GM18867 (cell line): ENCODE data around the gene GMDS.
"Not testable (repeated sequence)": the region's sequence is repeated elsewhere in the genome, so short reads cannot be mapped to it uniquely, and the experiment has no call there.

ENCODE experiments used
- ATAC-seq: cut with Tn5 transposase; IDR thresholded peaks from one replicate; pipeline ENCODE4 v1.9.1; 2021; ENCODE audit warnings: mild to moderate bottlenecking, moderate library complexity; ENCODE audit not compliant: unreplicated experiment

GMDS gene

DNA sequence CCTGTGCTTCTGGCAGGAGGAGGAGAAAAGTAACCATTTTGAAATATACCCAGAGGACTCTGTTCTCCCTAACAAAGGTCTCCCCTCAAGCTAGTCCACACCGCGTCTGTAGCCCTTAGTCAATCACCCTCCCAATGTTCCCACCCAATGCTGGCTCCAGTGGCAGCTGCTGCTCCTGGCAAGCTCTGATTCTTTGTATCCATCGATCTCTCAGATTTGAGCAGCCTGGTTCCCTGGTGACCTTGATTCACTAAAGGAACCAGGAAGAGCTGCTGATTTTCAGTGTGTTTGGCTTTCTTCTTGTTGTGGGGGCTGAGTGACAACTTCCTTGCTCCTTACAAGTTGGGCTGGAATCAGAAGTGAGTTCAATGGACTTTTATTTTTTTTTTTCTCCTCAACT lies 567.2 kb downstream of the GMDS start:
- ATAC-seq, result no peak

GRCh38 chr6:1672379-1672778 lies 573.0 kb downstream of the GMDS start:
- ATAC-seq, result no peak

GRCh38 chr6:1670711-1671462 lies 574.5 kb downstream of the GMDS start:
- ATAC-seq, result peak; percentile 47

- ATAC-seq, result peak; percentile 53
Measured at GRCh38 chr6:1669996-1670395, 575.4 kb downstream of the GMDS start.

- ATAC-seq, result not testable (repeated sequence)
Measured at GRCh38 chr6:1668456-1668855, 576.9 kb downstream of the GMDS start.

GRCh38 chr6:1667805-1668175 lies 577.6 kb downstream of the GMDS start:
- ATAC-seq, result no peak

DNA sequence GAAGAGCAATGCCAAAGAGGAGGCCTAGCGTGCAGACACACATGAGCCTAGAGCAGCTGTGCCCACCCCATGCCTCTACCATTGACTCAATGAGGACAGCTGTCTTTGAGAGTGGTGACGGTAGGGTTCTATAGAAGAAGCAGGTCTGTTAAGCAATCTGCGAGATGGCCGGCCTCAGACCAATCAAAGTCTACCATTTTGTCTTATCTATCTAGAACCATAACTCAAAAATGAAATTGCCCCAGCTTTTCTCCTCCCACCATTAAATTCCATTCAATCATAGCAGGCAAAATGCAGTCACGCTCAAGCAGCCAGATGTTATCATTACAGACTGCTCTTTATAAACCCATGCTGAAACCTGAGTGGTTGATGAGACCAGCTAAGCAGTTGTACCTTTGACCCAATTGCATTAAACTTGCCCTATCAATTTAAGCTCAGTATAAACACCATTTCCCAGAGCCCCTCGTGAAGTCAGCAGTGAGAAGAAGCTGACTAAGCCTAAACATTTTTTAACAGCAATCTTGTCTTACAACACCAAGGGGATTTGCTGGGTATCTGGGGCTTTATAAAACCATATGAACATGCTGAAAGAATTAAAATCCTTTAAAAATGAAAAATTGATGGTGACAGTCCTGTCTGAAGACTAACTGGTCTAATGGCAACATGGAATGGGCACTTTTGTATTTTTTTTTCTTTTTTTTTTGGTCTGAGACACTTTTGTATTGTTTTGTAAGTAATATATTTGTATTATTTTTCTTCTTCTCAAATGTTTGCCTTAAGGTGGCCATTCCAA lies 578.2 kb downstream of the GMDS start:
- no peak for ATAC-seq

- peak; percentile 94 for ATAC-seq
Measured at GRCh38 chr6:1665214-1665613, 580.2 kb downstream of the GMDS start.

- no peak for ATAC-seq
Measured at GRCh38 chr6:1664329-1664728, 581.1 kb downstream of the GMDS start.

DNA sequence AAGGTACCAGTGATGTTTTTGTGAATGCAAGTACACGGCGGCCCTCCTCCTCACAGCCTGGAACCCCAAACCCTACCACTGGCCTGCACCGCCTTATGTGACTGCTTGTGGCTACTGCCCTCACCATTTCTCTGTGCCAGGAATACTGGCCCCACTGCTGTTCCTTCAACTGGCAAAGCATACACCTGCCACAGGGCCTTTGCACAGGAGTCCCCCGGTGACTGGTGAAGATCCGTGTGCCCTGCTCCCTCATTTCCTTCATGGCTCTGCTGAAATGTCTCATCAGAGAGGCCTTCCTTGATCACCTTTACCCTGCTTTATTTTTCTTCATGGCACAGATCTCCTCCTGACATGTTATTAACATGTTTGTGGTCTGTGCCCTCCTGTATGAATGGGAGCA lies 581.9 kb downstream of the GMDS start:
- ATAC-seq, result no peak

DNA sequence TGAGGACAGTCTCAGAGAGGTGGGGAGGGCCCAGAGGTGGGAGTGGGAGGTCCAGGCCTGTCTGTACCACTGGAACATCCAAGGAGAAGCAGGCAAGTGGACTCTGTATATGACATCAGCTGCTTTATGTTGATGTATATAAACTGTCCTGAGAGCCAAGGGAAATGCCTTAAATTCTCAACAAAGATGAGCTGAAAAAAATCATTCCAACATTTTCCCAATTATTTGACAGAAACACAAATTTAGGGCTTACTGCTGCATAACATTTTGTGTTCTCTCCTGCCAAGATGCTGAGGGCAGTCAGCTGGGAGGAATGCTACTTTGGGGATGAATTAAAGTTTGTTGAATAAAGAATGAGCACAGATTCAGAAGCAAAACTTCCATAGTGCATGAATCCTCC lies 582.9 kb downstream of the GMDS start:
- ATAC-seq, result no peak

DNA sequence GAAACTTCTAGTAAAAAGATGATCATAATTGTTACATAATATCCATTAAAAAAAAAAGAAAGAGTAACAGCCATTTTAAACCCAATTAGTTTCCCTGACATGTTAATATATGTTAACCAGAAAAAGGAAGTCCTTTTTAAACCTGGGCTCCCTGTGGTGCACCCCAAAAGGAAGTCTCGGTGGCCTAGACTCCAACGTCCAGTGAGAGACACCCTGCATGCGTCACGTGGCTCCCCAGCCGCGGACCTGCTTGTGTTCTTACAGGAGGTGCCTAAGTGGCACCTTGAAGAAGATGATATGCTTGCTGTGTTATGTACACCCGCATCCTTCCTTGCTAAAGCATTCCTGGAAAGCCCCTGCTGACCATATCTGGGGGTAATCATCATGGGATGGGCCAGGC lies 585.6 kb downstream of the GMDS start:
- ATAC-seq, result no peak

DNA sequence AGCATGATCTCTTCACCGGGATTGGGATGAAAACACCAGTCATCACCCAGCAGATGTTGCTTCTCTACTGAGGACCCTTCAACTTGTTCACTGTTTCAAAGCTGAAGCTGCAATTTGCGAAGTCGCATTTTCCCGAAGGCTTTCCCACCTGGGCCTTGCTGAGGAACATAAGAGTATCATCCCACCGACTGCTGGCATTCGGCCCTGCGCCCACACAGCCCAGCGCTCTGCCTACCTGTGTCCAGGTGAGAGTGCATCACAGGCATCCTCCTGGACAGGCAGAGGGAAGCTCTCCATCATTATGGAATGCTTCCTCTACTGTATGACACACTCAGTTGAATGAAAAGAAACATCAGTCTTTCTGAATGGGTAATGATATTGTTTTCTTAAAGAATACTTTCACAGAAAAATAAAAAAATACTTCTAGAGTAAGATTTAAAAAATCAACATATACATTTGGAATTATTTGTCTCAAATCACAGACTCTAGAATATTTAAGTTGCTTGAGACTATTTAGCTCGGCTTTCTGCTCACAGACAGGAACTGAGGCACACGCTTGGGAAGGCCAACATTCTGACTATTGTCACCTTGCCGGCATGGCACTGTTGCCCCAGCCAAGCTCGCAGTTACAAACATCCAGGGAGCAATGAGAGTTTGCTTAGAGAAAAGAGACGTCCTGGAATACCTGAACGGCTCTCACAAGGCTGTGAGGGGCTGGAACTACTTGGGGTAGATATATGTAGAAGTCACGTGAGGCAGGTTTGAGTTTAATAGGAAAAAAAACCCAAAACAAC lies 587.0 kb downstream of the GMDS start:
- no peak for ATAC-seq

DNA sequence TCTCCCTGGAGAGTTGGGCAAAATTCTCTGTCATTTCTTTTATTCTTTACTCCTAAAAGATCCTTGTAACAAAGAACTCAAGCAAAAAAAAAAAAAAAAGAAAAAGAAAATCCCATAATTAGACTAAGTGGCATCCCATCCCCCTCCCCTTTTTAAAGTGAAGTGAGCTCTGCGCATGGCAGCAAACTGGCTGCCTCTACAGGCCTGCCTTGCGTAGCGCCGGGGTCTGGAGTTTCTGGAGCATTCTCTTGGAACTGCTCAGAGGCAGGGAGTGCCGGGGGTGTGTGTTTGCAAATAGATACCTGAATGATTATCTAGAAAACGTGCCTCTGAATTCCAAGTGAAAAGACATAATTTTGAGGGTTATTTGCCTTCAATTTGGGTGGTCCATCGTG lies 587.6 kb downstream of the GMDS start:
- ATAC-seq, result no peak

GRCh38 chr6:1657116-1657770 lies 588.2 kb downstream of the GMDS start:
- no peak for ATAC-seq

- no peak for ATAC-seq
Measured at GRCh38 chr6:1654054-1654453, 591.4 kb downstream of the GMDS start.

DNA sequence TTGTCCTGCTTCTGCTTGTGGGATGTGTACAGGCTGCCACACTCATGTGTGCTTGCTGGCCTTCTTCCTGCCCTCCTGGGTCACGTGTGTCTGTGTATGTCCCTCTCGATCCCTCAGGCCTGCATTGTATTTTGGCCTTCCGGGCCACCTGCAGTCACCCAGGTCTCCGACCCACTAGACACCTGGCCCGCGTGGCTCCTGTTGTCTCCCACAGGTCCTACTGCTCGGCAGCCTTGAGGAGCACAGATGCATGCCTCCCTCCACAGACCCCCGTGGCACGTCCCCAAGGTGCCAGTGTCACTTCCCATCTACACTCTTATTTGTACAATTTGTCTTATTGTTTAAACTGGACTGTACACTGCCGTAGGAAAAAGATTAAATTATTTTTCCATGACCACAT lies 592.6 kb downstream of the GMDS start:
- ATAC-seq, result no peak

GRCh38 chr6:1651362-1651761 lies 594.0 kb downstream of the GMDS start:
- ATAC-seq, result no peak

GRCh38 chr6:1645466-1646185 lies 599.8 kb downstream of the GMDS start:
- ATAC-seq, result no peak

DNA sequence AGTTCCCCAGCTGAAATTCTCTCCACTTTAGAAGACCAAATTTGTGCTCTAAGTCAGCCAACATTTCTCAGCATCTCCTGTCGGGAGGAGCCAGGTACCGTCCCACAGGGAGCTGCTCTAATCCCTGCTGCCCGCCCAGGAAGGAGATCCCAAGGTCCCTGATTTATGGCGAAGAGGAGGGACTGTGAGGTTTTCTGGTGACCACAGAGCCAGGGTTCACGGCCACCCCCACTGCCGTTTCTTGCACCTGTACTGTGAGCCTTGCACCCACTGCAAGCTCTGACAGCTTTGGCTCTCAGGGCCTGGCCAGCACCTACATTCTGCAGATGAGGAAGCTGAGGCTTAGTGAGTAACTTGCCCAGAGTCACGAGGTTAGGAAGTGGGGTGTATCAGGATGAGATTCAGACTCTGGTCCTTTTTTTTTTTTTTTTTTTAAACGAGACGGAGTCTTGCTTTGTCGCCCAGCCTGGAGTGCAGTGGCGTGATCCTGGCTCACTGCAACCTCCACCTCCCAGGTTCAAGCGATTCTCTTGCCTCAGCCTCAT lies 600.8 kb downstream of the GMDS start:
- no peak for ATAC-seq
